ENCODE data around the gene ABHD18.
"Not testable (repeated sequence)": the region's sequence is repeated elsewhere in the genome, so short reads cannot be mapped to it uniquely, and the experiment has no call there.

ABHD18 gene

DNA sequence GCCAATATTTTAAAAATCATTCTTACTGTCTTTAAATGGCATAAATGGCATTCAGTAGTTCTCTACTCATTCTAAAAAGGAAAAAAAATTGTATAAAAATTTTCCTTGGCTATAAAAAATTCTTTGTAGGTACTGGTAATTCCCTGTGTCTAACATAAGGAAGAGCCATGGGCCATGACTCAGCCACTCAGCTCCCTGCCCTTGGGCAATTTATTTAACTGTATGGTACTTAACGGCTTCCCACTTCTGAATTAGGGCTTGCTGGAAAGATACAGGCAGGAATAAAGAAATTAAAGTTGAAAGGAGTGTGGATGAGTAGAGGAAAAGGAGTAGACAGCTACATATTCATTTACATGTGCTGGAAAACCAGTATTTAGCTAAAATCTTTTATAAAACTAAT lies 30.6 kb downstream of the ABHD18 start:
- no peak for DNase-seq

GRCh38 chr4:127996521-127996920 lies 31.3 kb downstream of the ABHD18 start:
- not testable (repeated sequence) for DNase-seq

GRCh38 chr4:127997534-127998388 lies 32.6 kb downstream of the ABHD18 start:
- DNase-seq: no peak

GRCh38 chr4:128006592-128006991 lies 41.4 kb downstream of the ABHD18 start:
- DNase-seq: no peak

DNA sequence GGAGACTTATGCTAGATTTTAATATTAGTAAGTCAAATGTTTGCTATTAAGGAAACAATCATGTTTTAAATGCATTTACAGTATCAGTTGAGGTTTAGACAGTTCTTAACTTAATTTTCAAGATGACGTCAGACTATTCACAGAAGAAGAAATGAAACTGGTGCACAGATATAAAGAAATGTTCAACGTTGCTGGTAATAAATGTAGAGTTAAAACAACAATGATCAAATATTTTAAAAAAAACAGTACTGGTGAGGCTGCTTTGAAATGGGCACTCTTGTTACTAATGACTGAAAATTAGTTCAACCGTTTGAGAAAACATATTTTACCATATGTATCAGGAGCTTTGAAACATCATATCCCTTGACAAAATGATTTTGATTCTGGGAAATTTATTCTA lies 44.2 kb downstream of the ABHD18 start:
- DNase-seq: no peak

GRCh38 chr4:128025319-128025718 lies 60.1 kb downstream of the ABHD18 start:
- DNase-seq: no peak

DNA sequence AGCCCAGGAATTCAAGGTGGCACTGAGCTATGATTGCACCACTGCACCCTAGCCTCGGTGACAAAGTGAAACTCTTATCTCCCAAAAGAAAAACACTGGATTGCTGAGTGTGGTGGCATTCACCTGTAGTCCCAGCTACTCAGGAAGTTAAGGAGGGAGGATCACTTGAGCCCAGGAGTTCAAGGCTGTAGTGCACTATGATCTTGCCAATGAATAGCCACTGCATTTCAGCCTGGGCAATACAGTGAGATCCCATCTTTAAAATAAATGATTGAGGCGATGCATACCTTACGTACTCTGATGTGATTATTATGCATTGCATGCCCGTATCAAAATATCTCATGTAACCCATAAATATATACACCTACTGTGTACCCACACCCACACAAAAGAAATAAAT lies 64.7 kb downstream of the ABHD18 start:
- DNase-seq: no peak

GRCh38 chr4:128031756-128032384 lies 66.7 kb downstream of the ABHD18 start:
- no peak for DNase-seq

DNA sequence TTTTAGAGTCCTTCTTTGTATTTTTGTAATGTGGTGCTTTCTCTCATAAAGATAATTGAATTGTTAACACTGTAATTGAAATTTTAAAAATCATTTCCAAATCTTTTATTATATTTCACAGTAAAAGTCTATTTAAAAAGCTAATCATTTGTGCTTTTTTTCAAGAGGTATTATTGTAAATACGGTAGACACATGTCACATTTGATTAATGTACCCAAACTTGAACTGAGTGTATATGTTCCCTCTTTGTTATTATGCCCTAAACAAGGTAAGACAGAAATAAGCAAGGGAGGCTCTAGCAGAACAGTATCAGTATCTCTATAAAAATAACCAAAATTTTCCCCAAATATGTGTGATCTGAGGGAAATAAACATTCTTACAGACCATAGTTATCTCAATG lies 74.4 kb downstream of the ABHD18 start:
- DNase-seq: no peak

DNA sequence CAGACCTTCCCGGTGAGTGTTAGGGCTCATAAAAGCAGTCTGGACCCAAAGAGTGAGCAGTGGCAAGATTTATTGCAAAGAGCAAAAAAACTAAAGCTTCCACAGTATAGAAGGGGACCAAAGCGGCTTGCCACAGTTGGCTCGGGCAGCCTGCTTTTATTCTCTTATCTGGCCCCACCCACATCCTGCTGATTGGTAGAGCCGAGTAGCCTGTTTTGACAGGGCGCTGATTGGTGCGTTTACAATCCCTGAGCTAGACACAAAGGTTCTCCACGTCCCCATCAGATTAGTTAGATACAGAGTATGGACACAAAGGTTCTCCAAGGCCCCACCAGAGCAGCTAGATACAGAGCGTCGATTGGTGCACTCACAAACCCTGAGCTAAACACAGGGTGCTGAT lies 81.8 kb downstream of the ABHD18 start:
- not testable (repeated sequence) for DNase-seq

GRCh38 chr4:128047514-128047913 lies 82.3 kb downstream of the ABHD18 start:
- not testable (repeated sequence) for DNase-seq

GRCh38 chr4:128051229-128051628 lies 86.0 kb downstream of the ABHD18 start:
- DNase-seq: not testable (repeated sequence)

DNA sequence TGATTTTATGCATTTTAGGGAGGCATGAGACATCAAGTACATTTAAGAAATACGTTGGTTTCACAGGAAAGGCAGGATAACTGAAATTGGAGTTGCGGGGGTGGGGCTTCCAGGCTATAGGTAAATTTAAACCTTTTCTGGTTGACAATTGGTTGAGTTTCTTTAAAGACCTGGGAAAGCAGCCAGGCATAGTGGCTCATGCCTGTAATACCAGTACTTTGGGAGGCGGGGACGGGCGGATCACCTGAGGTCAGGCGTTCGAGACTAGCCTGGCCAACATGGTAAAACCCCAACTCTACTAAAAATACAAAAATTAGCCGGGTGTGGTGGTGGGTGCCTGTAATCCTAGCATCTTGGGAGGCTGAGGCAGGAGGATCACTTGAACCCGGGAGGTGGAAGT lies 89.7 kb downstream of the ABHD18 start:
- DNase-seq: not testable (repeated sequence)

DNA sequence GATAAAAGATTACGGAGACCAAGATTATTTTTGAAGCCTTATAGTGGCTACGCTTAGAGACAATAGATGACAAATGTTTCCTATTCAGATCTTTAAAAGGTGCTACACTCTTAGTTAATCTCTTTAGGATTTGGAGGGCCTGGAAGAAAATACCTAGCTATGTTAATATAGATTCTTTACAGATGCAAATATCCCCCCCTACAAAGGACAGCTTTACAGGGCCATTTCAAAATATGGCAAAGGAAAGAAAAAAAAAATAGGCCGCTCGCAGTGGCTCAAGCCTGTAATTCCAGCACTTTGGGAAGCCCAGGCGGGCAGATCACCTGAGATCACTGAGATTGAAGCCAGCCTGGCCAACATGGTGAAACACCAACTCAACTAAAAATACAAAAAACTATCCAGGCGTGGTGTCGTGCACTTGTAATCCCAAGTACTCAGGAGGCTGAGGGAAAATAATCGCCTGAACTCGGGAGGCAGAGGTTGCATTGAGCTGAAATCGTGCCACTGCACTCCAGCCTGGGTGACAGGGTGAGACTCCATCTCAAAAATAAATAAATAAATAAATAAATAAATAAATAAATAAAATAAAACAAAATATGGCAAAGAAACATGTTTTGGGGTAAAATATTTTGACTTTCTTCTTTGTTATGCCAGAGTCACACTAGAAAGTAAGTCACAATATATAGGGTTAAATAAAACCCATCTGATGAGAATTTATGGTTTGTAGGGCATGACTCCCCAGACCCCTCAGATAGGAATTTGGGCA lies 90.4 kb downstream of the ABHD18 start:
- DNase-seq: not testable (repeated sequence)

GRCh38 chr4:128056396-128056795 lies 91.2 kb downstream of the ABHD18 start:
- DNase-seq: no peak

DNA sequence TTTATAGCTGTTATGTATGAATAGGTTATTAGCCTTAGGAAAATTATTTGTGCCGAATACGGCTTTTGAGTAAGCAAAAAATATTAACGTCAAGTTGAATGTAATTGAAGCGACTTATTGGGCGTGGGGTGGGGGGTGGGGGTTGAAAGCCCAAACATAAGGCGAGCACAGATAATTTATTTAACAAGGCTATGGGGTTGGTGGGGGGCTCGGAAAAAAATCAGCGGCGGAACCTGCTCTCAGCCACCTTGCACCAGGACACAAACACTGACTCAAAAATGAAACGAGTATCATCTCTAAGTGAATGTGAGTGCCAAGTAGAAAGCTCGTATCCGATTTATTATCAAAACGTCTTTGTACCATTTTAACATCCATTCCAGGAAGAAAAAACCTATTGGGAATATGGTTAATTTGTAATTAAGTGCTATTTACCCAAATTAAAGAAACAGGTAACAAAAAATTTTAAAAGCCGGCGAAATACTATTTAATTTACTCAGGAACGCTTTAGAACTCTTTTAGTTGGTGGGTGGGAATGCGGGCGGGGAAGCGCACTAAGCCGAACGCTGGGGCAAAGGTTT lies 95.0 kb downstream of the ABHD18 start:
- DNase-seq: no peak

- peak; percentile 78 to 83 for DNase-seq
Measured at GRCh38 chr4:128060699-128061565, 95.7 kb downstream of the ABHD18 start, which contains the start of gene LARP1B. Gene LARP1B (plus strand): TSS chr4:128061312. CDS start chr4:128074952, 13,640 bp downstream.

DNA sequence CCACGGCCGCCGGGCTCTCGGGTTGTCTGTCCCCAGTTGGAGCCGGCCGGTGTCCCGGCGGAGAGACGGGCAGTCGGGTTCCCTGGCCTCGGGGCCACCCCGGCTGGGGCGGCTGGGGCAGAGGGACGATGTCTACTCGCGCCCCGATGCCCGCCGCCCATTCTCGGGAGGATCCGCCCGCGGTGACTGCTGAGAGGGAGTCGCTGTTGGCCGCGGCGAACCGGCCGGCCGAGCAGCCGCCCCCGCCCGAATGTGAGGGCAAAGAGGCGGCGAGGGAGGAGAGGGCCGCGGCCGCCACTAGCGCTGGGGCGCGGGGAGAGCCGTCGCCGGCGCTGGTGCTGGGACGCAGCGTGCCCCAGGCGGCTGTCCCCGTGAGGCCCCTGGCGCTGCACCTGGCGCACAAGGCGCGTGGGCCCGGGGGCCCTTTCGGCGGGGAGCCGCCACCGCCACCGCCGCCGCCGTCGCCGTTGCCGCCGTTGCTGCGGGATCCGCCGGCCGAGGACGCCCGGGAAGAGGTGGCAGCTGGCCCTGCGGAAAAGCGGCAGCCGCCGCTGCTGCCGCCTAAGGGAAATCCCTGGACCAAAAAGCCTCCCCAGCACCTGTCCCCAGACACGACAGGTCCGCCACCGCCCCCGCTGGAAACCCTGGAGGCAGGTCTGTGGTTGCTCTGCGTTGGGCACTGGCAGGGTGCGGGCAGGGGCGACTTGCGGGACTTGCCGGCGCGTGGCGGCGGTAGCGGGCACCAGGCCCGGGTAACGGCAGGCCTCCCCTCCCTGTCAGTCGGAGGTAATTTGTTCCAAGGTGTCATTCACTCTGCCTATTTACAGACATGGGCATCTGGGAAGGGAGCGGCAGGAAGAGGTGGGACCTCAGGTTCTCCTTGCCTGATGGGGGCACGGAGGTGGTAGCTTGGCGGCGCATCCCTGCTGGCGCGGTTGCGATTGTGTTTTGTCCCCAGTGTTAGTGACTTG lies 96.6 kb downstream of the ABHD18 start:
- peak; percentile 55 for DNase-seq

DNA sequence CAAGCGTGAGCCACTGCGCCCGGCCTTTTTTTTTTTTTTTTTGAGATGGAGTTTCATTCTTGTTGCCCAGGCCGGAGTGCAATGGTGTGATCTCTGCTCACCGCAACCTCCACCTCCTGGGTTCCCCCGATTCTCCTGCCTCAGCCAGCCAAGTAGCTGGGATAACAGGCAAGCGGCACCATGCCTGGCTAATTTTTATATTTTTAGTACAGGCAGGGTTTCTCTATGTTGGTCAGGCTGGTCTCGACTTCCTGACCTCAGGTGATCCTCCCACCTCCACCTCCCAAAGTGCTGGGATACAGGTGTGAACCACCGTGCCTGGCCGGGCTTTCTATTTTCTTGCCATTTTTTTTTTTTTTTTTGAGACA lies 101.2 kb downstream of the ABHD18 start:
- DNase-seq: not testable (repeated sequence)

DNA sequence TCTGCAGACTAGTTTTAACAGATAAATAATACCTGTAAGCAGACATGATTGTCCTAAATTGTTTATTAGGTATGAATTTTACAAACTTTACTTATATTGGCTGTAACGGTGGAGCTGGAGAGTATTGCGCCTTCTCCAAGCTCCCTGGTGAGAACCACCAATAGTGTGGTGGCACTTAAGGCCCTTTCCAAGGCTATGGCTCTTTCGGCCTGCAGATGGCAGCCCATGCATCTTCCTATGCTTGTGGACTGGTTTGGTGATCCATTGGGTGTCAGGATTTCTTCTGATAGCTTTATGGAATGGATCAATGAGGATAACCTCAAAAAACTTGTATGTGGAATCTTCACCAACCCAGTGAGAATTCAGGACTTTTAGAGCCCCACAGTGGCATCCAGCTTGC lies 103.7 kb downstream of the ABHD18 start:
- no peak for DNase-seq

- DNase-seq: no peak
Measured at GRCh38 chr4:128076464-128076863, 111.3 kb downstream of the ABHD18 start.
